ENCODE data around the gene ZMYM3. TPM values are rescaled to one million over a fixed set of nuclear protein-coding genes. Genes with fewer than 3 reads are reported as not detected.
"Not testable (repeated sequence)": the region's sequence is repeated elsewhere in the genome, so short reads cannot be mapped to it uniquely, and the experiment has no call there.

The ZMYM3 gene
- total RNA-seq, 1 donor from 2014 or later, result 1.6 TPM

GRCh38 chrX:71282514-71283402 is 28.8 kb upstream of the ZMYM3 start:
- Histone ChIP-seq H3K4me3 (ENCODE audit: low read depth, low read length) (peak overlapping the region; percentile 50), H3K36me3 (ENCODE audit: control insufficient read depth, insufficient read depth, low read length) (no peaks in the 10 kb centered on the region), H3K27me3 (ENCODE audit: control insufficient read depth, insufficient read depth, low read length) (no peaks in the 10 kb centered on the region)
- DNase-seq (ENCODE audit: low read depth), result peak; percentile 62
- no peak for TF ChIP-seq CTCF (IDR thresholded peaks at IDR 0.05; ENCODE audit: insufficient read depth, low read length, severe bottlenecking)
- no peak for FAIRE-seq

- FAIRE-seq; DNase-seq (ENCODE audit: low read depth): not testable (repeated sequence)
Measured at GRCh38 chrX:71281300-71281699, 27.4 kb upstream of the ZMYM3 start.

GRCh38 chrX:71272313-71272712 is 18.4 kb upstream of the ZMYM3 start:
- not testable (repeated sequence) for H3K36me3 ChIP-seq (ENCODE audit: control insufficient read depth, insufficient read depth, low read length); DNase-seq (ENCODE audit: low read depth); FAIRE-seq; H3K27me3 ChIP-seq (ENCODE audit: control insufficient read depth, insufficient read depth, low read length); H3K4me3 ChIP-seq (ENCODE audit: low read depth, low read length)

More at GRCh38 chrX:71281300-71281699, 27.4 kb upstream of the ZMYM3 start:
- H3K36me3 ChIP-seq (ENCODE audit: control insufficient read depth, insufficient read depth, low read length); H3K4me3 ChIP-seq (ENCODE audit: low read depth, low read length); H3K27me3 ChIP-seq (ENCODE audit: control insufficient read depth, insufficient read depth, low read length): not testable (repeated sequence)

GRCh38 chrX:71269801-71270395 is 16.0 kb upstream of the ZMYM3 start:
- FAIRE-seq, result no peak
- Histone ChIP-seq H3K27me3 (ENCODE audit: control insufficient read depth, insufficient read depth, low read length) (no peaks in the 10 kb centered on the region), H3K4me3 (ENCODE audit: low read depth, low read length) (no peak overlapping the region), H3K36me3 (ENCODE audit: control insufficient read depth, insufficient read depth, low read length) (no peaks in the 10 kb centered on the region)
- no peak for DNase-seq (ENCODE audit: low read depth)
- no peak for TF ChIP-seq CTCF (IDR thresholded peaks at IDR 0.05; ENCODE audit: insufficient read depth, low read length, severe bottlenecking)

- not testable (repeated sequence) for DNase-seq (ENCODE audit: low read depth); H3K27me3 ChIP-seq (ENCODE audit: control insufficient read depth, insufficient read depth, low read length); H3K36me3 ChIP-seq (ENCODE audit: control insufficient read depth, insufficient read depth, low read length); FAIRE-seq; H3K4me3 ChIP-seq (ENCODE audit: low read depth, low read length)
Measured at GRCh38 chrX:71268624-71269023, 14.7 kb upstream of the ZMYM3 start.

GRCh38 chrX:71256856-71257255 is 2.9 kb upstream of the ZMYM3 start:
- no peaks in the 10 kb centered on the region for H3K27me3 ChIP-seq (ENCODE audit: control insufficient read depth, insufficient read depth, low read length)
- no peaks in the 10 kb centered on the region for H3K36me3 ChIP-seq (ENCODE audit: control insufficient read depth, insufficient read depth, low read length)
- DNase-seq (ENCODE audit: low read depth), result no peak
- no peak for FAIRE-seq
- no peak for TF ChIP-seq CTCF (IDR thresholded peaks at IDR 0.05; ENCODE audit: insufficient read depth, low read length, severe bottlenecking)
- H3K4me3 ChIP-seq (ENCODE audit: low read depth, low read length), result no peak overlapping the region

- H3K4me3 ChIP-seq (ENCODE audit: low read depth, low read length), result no peak overlapping the region
- FAIRE-seq, result no peak
- TF ChIP-seq CTCF (IDR thresholded peaks at IDR 0.05; ENCODE audit: insufficient read depth, low read length, severe bottlenecking), result no peak
Measured at GRCh38 chrX:71256051-71256450, 2.1 kb upstream of the ZMYM3 start.

More at GRCh38 chrX:71256051-71256450, 2.1 kb upstream of the ZMYM3 start:
- Histone ChIP-seq H3K36me3 (ENCODE audit: control insufficient read depth, insufficient read depth, low read length) (no peaks in the 10 kb centered on the region), H3K27me3 (ENCODE audit: control insufficient read depth, insufficient read depth, low read length) (no peaks in the 10 kb centered on the region)
- DNase-seq (ENCODE audit: low read depth), result peak; percentile 13
